Thyroid gland (tissue), 4 donors: ENCODE data around the gene CYP24A1.

Experiments
- CTCF ChIP-seq, 6 experiments: fragments of 200-600 bp in 3 of 6; fragments of 450-650 bp in 3 of 6; sonication (generic) in 3 of 6; IDR thresholded peaks; one replicate each; pipeline ENCODE4 v1.5.1; 2016 to 2019; ENCODE audit warnings: antibody characterized with exemption in 6 of 6, mild to moderate bottlenecking in 2 of 6, inconsistent platforms in 1 of 6, moderate library complexity in 1 of 6
- POLR2A ChIP-seq, 2 donors: fragments of 450-650 bp; IDR thresholded peaks; one replicate each; pipeline ENCODE4 v1.6.1; 2017; ENCODE audit warnings: antibody characterized with exemption in 2 of 2, mild to moderate bottlenecking in 2 of 2, moderate library complexity in 1 of 2

DNA sequence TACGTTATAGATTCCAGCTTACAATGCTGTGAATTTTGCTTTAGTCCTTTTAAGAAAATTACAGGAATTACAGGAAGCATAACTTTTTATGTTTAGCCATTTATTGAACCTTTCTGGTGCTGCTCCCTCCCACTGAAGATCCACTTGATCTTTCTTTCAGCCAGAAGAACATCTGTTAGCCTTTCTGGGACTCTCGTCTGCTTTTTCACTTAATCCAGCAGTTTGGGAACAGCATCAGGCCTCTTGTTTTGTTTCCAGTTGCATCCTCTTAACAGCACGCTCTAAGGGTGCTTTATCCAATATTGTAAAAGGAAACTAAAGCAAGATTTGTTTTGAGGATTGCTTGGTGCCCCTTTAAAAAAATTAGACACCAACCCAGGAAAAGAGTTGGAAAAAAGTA, 10.3 kb upstream of the CYP24A1 start:
- TF ChIP-seq POLR2A (IDR thresholded peaks at IDR 0.05) (no peak), CTCF (IDR thresholded peaks at IDR 0.05) (no peak)
